ENCODE data around the gene TMEM212.

DNA sequence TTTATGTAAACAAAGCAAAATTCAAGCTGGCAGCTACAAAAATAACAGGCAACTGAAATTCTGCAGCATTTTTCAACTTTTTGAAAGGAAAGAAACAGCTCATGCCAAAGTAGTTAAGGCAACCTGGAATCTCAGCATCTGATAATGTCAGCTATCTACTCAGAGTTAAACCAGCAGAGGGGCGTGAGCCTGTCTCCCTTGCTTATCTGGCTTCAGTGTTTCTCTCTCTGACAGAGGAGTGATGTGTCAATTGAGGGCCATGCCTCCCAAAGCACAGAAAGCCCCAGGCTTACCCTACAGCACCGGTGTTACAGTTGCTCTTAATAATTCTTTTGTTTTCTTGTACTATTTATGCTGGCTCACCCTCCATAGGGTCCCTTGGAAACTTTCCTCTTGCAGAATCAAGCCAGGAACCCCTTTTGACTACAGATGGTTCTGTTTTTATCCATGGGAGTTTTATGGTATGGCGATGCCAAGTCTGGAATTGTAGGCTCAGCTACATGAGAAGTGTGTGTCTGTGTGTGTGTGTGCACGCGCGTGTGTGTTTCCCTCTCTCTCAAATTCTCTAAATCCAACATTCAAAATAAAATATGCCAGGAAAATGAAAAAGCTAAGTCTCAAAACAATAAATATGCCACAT, 7.3 kb downstream of the TMEM212 start:
- TF ChIP-seq, protein P1, sequence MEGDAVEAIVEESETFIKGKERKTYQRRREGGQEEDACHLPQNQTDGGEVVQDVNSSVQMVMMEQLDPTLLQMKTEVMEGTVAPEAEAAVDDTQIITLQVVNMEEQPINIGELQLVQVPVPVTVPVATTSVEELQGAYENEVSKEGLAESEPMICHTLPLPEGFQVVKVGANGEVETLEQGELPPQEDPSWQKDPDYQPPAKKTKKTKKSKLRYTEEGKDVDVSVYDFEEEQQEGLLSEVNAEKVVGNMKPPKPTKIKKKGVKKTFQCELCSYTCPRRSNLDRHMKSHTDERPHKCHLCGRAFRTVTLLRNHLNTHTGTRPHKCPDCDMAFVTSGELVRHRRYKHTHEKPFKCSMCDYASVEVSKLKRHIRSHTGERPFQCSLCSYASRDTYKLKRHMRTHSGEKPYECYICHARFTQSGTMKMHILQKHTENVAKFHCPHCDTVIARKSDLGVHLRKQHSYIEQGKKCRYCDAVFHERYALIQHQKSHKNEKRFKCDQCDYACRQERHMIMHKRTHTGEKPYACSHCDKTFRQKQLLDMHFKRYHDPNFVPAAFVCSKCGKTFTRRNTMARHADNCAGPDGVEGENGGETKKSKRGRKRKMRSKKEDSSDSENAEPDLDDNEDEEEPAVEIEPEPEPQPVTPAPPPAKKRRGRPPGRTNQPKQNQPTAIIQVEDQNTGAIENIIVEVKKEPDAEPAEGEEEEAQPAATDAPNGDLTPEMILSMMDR (IDR thresholded peaks at IDR 0.05; ENCODE audit: low read depth, low read length) = no peak
- TF ChIP-seq, protein P2, sequence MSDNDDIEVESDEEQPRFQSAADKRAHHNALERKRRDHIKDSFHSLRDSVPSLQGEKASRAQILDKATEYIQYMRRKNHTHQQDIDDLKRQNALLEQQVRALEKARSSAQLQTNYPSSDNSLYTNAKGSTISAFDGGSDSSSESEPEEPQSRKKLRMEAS (IDR thresholded peaks at IDR 0.05; ENCODE audit: low read depth, low read length) = no peak
- no peak for TF ChIP-seq POLR2A (IDR thresholded peaks at IDR 0.05; ENCODE audit: extremely low read depth, insufficient read length)

Data from NB4 (cell line).